Measurements from ENCODE around the gene HSPG2.
"Not testable (repeated sequence)": the region's sequence is repeated elsewhere in the genome, so short reads cannot be mapped to it uniquely, and the experiment has no call there.

HSPG2 gene

GRCh38 chr1:21911205-21912001 is 25.7 kb downstream of the HSPG2 start:
- no peak for DNase-seq

GRCh38 chr1:21910558-21911204 is 26.4 kb downstream of the HSPG2 start:
- no peak for DNase-seq

GRCh38 chr1:21909787-21910503 is 27.2 kb downstream of the HSPG2 start:
- DNase-seq = peak; percentile 18 to 27

- no peak for DNase-seq
Measured at GRCh38 chr1:21909286-21909759, 27.8 kb downstream of the HSPG2 start.

- DNase-seq = not testable (repeated sequence)
Measured at GRCh38 chr1:21907737-21908534, 29.2 kb downstream of the HSPG2 start.

- DNase-seq = no peak
Measured at GRCh38 chr1:21907079-21907418, 30.1 kb downstream of the HSPG2 start.

GRCh38 chr1:21906173-21907078 is 30.7 kb downstream of the HSPG2 start:
- DNase-seq = no peak

- peak; percentile 35 to 49 for DNase-seq
Measured at GRCh38 chr1:21904704-21905520, 32.2 kb downstream of the HSPG2 start.

GRCh38 chr1:21904454-21904703 is 32.7 kb downstream of the HSPG2 start:
- DNase-seq = no peak

- no peak for DNase-seq
Measured at GRCh38 chr1:21903638-21904453, 33.3 kb downstream of the HSPG2 start.

GRCh38 chr1:21902026-21903012 is 34.8 kb downstream of the HSPG2 start:
- no peak for DNase-seq

GRCh38 chr1:21901473-21901847 is 35.6 kb downstream of the HSPG2 start:
- DNase-seq = no peak

GRCh38 chr1:21900766-21901472 is 36.2 kb downstream of the HSPG2 start:
- no peak for DNase-seq

GRCh38 chr1:21899987-21900386 is 37.1 kb downstream of the HSPG2 start:
- DNase-seq = no peak

- no peak for DNase-seq
Measured at GRCh38 chr1:21899267-21899810, 37.8 kb downstream of the HSPG2 start.

- DNase-seq = no peak
Measured at GRCh38 chr1:21898326-21899200, 38.5 kb downstream of the HSPG2 start.

GRCh38 chr1:21897844-21898243 is 39.3 kb downstream of the HSPG2 start:
- DNase-seq = no peak

Data from activated CD4-positive, alpha-beta T cell treated with anti-CD3 and anti-CD28 coated beads for 4 hours (primary cell).